Measurements from ENCODE around the gene VWF. TPM values are rescaled to one million over a fixed set of nuclear protein-coding genes. Genes with fewer than 3 reads are reported as not detected.
"Not testable (repeated sequence)": the region's sequence is repeated elsewhere in the genome, so short reads cannot be mapped to it uniquely, and the experiment has no call there.

VWF gene
- total RNA-seq (2014; rRNA removed; shearing (Covaris generic)) = 0.31 and 0.36 TPM in 2 replicates

DNA sequence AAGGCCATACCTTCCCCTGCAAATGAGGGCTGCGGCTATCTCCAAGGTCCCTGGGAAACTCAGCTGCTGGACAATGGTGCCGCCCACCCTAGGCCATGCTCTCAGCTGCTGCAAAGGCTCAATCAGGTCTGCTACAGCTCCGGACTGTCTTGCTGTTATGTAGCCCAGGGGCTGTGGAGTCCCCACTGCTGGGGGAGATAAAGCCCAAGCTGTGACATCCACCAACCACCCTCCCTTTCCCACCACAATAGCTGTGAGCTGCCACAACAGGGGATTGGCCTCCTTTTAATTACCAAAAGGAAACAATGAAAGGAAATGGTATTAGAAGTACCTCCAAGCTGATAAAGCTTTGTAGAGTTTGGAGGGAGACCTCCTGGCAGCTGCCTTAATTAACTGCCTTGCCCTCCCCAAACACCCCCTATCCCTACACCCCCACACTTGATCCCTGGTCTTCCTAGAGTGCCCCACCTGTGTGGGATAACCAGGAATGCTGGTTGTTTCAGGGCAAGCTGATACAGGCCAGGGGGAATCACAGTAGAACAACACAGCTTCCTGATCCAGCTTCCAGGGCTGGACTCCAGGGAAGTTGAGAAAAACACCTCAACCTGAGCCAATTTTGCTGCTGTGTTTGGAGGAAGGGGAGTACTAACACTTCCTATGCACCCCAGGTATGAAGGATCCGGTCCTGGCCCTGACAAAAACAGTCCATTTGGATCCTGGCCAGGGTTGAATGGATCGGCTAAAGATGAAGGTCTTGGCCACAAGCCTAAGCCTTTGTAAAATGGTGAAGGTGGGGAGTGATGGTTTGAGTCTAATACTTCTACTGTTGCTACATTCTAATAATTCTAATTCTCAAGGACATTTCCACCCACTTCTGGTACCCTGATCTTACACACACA, at the start of gene VWF:
TSS of gene VWF (minus strand) at position 260 of the 899 bp plus-strand sequence. CDS start 1,474 bp downstream, outside the sequence.
- DNase-seq (ENCODE audit: low spot score) = no peak

DNA sequence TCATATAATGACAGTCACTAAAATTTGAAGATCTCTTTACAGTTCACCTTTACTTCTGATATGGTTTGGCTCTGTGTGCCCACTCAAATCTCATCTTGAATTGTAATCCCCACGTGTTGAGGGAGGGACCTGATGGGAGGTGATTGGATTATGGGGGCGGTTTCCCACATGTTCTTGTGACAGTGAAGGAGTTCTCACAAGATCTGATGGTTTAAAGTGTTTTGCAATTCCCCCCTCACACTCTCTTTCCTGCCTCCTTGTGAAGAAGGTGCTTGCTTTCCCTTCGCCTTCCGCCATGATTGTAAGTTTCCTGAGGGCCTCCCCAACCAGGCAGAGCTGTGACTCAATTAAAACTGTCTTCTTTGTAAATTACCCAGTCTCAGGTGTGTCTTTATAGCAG, 48.4 kb upstream of the VWF start:
- DNase-seq (ENCODE audit: low spot score) = no peak

DNA sequence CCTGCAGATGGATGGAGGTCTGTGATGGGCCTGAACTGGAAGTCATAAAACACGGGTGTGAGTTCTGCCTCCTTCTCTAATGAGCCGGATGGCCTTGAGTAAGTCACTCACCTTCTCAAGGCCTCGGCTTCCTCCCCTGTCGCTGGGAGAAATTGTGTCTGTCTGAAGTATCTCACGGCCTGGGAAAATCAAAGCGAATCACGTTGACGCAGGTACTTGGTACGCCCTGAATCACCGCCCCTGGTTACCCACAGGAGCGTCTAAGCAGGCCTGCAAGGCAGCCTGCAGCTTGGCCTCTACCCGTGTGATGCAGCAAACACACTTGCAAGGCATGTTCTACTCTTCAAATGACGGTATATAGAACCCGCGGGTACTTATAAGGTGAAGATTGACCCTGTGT, 47.6 kb upstream of the VWF start:
- DNase-seq (ENCODE audit: low spot score) = no peak

DNA sequence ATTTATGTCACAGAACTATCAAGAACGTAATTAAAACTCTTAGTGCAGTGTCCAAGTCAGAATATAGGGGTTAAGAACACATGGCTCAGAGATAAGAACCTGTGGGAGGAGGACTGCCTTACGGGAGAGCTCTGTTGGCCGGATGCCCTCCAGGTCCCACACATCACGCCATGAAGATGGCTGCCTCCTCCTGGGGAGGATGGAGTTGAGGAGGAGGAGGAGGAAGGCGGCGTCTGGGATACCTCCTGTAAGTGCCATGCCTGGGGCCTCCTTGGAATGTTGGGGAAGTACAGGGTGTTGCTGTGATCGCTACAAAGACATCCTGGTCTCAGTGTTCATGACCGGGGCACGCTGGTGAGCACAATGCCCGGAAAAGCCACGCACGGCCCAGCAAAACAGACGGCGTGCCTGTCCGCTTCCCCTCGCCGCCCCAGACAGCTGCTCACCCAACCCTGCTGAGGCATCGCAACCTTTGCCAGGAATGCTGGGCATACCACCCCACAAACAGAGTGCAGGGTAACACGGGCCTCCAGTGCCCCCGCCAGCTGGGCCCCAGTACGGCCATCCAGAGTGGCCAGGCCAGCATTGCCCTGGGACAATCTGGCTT, 47.0 kb upstream of the VWF start:
- no peak for DNase-seq (ENCODE audit: low spot score)

DNA sequence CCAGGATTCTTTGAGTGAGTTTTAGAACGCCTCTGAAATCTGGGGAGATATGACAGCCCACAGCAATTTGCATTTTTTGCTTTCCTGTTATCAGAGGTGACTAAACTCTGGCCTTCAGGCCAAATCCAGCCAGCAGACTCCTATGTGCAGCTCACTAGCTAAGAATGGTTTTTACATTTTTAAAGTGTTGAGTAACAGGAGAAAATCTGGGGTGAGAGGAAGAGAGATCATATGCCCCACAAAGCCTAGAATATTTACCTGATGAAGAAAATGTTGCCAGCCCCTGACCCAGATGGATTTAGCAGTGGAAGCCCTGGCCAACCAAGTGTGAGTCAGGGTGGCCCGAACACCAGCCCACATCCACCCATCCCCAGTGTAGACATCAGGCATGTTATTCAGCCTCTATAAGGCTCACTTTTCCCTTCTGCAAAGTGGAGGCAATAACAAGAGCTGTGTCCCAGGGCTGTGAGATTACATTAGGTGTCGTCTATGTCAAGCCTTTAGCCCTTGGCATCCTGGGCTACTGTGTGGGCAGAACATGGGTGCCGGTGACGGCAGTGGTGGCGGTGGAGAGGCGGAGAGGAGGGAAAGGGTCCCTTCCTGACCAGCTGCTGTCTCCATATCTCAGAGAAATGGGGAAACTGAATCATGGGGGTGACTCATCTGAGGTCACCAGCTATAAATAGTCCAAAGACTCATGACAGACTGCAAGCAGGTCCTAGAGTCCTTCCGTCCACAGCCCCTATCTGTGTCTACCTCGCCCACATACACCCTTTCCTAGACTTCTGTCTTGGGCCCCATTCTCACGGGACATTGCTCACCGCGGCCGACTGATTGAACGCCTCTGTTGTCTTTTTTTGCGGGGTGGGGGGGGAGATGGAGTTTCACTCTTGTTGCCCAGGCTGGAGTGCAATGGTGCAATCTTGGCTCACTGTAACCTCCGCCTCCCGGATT, 43.1 kb upstream of the VWF start:
- DNase-seq (ENCODE audit: low spot score) = peak; percentile 90

DNA sequence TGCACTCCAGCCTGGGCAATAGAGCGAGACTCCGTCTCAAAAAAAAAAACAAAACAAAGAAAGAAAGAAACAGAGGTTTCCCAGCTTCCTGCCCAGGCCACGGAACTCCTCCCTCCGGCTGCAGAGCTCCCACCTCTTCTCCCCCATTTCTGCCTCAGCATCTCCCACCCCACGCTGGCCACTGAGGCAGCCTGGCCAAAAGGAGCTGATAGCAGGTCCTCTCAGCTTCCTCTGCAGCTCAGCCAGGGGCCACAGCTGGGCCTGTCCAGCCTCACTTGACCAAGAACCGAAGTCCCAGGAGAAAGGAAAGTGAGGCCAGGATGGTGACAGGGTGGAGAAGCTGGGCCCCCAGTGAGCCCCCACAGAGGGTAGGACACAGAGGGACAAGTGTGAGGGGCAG, 42.3 kb upstream of the VWF start:
- DNase-seq (ENCODE audit: low spot score) = no peak

DNA sequence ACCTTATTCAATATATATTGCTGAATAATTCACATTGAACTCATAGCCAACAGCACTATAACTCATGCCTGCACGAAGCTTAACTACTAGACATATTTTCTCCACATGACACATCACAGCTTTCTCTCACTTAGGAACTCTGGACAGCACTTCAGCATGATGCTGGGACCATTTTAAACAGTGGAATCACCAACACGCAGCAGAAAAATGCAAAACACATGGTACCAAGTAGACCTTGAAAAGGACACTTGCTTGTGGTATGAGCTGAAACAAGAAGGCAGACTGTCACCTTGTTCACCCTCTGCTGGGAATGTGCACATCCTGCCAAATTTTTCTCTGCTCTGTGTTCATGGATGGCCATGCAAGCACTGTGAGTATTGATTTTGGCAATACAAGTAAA, 40.9 kb upstream of the VWF start:
- no peak for DNase-seq (ENCODE audit: low spot score)

DNA sequence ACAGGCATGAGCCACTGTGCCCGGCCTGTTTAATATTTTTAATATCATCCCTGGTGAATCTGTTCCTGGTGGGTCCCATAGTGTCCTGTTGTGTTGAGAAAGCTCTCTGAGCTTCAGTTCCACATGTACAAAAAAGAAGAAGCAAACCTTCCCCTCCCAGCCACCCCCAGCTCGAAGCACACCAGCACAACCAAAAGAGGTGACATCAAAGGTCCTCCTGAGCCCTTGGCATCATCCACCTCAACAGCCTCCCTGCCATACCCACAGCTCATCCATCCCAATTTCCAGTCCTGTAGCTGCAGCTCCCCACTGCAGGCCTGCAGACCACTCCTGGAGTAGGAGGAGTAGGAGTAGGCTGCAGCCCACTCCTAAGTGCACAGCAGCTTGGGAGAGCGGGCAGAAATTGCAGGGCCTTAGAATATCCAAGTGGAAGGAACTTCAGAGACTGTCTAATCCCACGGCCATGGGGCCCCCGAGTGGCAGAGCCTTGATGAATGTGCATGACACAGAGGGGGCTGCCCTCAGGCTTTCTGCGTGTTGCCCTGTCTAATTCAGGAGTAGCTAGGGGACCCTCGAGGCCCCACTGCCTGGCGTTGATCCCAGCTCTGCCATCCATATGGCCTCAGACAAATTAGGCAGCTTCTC, 39.1 kb upstream of the VWF start:
- DNase-seq (ENCODE audit: low spot score) = no peak

DNA sequence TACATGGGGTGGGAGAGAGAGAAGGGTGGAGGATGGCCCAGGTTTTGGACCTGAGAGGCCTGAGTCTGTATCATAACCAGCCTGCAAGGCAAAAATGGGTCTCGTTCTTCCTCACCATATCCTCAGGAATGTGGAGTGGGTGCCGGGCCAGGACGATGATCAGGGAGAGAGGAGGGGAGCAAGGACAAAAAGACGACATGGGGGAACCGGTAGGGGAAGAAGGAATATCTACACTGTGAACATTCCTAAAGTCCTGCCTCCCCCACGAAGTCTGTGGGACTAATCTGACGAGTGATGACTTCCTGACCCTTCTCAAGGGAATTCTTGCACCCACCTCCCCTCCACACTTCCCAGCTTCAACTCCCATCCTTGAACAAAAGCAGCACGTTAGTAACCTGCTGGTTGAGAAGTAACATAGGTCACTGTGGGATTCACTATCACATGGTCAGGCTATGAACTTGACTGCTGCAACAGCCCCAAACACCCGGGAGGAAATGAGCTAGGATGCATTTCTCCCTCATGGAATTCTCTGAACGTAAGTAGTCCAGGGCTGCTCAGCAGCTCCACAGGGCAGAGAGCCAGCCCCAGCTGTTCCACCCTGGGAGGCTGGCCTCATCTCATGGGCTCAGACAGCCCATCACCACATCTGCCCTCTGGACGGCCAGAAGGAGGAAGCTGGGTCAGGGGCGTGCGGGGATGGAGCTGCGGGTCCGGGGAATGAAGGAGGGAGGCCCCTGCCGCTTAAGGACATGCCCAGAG, 36.8 kb upstream of the VWF start:
- no peak for DNase-seq (ENCODE audit: low spot score)

DNA sequence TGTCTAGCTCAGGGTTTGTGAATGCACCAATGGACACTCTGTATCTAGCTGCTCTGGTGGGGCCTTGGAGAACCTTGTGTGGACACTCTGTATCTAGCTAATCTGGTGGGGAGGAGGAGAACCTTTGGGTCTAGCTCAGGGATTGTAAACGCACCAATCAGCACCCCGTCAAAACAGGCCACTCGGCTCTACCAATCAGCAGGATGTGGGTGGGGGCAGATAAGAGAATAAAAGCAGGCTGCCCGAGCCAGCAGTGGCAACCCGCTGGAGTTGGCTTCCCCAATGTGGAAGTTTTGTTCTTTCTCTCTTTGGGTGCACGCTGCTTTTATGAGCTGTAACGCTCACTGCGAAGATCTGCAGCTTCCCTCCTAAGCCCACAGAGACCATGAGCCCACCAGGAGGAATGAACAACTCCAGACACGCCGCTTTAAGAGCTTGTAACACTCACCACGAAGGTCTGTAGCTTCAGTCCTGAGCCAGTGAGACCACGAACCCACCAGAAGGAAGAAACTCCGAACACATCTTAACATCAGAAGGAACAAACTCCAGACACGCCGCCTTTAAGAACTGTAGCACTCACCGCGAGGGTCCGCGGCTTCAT, 35.7 kb upstream of the VWF start:
- DNase-seq (ENCODE audit: low spot score) = not testable (repeated sequence)

DNA sequence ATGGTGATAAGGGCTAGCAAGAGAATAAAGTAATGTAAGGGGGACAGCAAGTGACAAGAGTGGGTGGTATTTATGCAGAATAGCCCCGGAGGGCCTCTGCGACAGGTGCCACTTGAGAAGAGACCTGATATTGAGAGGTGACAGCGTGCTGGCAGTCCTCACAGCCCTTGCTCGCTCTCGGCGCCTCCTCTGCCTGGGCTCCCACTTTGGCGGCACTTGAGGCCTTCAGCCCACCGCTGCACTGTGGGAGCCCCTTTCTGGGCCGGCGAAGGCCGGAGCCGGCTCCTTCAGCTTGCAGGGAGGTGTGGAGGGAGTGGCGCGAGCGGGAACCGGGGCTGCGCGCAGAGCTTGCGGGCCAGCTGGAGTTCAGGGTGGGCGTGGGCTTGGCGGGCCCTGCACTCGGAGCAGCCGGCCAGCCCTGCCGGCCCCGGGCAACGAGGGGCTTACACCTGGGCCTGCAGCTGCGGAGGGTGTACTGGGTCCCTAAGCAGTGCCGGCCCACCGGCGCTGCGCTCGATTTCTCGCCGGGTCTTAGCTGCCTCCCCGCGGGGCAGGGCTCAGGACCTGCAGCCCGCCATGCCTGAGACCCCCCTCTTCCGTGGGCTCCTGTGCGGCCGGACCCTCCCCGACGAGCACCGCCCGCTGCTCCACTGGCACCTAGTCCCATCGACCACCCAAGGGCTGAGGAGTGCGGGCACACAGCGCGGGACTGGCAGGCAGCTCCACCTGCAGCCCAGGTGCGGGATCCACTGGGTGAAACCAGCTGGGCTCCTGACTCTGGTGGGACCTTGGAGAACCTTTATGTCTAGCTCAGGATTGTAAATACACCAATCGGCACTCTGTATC, 34.9 kb upstream of the VWF start:
- not testable (repeated sequence) for DNase-seq (ENCODE audit: low spot score)

DNA sequence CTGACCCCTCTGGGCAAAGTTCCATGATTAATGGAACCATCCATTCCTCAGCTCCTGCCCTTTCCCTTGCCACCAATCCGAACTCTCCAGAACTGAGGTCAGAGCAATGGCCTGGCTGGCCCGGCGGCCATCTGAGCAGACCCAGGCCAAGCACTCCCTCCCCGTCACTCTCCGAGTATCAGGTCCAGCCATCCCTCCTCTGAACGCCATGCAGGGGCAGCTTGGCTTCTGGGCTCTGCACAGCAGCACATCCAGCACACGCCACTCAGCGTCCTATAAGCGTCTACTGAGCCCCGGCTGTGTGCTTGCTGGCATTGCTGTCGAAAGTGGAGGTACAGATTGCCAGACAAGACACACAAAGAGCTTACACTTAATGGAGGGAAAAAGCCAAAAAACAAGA, 34.3 kb upstream of the VWF start:
- no peak for DNase-seq (ENCODE audit: low spot score)

DNA sequence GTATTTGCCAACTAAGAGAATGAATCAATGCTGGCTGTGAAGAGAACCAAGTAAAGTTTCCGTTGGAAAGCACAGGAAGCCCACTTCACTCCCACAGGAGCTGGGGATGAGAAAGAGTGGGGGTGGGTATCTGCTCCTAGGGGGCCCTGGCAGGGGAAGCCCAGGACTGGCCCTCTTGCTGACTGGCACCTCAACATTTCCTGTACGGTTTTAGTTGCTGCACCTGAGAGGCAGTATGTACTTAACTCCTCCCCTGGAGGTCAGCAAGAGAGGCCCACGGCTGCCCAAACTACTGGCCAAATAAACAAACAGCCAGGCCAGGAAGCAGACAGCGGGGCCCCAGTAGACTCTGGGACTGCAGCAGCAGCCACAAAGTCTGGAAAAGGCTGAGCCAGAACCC, 33.8 kb upstream of the VWF start:
- DNase-seq (ENCODE audit: low spot score) = no peak

DNA sequence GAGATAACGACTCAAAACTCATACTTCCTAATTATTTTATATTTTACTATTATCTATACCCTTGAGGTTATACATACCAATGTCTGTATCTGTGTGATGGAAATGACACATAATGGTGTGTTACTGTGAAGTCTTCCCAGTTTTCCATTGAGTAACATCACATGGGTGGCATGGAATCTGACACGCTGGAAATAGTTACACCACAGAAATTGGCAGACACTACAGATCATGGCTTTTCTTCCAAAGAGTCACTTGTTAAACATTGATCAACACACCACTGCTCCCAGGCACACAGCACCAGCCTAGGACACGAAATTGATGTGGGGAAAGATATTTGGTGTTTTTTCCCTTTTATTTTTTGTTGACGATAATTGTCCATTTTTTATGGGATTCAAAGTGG, 33.0 kb upstream of the VWF start:
- DNase-seq (ENCODE audit: low spot score) = no peak

DNA sequence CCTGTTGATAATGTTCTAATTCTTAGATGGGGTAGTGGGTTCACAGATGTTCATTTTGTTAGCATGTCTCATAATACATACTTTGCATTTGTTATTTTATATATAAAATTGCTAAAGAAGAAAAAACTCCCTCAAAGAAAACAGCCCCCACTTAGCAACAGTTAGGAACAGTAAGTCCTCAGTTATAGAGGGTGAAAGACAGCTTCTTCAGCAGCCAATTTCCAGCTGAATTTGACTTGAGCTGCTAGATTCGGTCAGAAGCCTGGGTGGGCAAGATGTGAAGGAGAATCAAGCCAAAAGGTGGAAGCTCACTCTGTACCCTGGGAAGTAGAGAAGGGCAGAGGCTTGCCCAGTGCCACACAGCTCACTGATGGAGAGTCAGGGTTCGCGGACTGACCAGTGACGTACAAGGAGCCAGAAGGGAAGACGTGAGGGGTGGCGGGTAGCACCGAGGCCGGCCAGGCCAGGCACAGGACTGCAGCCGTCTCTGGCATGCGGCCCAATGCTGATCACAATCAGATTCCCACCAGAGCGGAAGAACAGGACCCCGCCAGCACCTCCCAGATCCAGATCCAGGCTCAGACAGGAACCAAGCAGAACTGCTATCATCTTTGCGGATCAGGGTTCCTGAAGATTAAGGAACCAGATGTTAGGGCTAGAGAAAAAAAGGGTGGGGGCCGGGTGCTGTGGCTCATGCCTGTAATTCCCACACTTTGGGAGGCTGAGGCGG, 30.4 kb upstream of the VWF start:
- DNase-seq (ENCODE audit: low spot score) = no peak

DNA sequence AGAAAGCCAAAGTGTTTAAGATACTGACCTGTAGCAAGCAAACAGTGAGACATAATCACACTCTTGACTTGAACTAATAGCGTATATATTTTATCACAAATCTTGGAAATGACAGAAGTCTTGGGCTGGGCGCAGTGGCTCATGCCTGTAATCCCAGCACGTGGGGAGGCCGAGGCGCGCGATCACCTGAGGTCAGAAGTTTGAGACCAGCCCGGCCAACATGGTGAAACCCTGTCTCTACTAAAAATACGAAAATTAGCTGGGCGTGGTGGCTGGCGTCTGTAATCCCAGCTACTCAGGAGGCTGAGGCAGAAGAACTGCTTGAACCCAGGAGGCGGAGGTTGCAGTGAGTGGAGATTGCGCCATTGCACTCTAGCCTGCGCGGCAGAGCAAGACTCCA, 24.3 kb upstream of the VWF start:
- DNase-seq (ENCODE audit: low spot score) = not testable (repeated sequence)

DNA sequence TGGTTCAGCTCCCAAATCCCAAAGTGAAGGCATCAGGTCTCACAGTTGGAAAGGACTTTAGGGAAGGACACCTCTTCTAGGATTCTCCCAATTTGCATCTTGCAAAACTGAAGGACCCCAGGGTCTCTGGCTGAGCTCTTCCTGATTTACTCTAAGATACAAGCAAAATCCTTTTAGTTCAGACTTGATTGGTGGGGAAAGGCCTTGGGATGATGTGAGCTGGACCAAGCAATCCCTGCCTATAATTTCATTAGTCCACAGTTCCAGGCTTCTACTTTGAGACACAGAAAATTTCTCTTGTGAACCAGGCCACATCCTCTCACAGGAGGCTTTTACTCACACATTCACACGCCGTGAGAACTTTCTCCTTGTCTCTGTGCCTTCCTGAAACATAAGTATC, 23.6 kb upstream of the VWF start:
- DNase-seq (ENCODE audit: low spot score) = no peak

DNA sequence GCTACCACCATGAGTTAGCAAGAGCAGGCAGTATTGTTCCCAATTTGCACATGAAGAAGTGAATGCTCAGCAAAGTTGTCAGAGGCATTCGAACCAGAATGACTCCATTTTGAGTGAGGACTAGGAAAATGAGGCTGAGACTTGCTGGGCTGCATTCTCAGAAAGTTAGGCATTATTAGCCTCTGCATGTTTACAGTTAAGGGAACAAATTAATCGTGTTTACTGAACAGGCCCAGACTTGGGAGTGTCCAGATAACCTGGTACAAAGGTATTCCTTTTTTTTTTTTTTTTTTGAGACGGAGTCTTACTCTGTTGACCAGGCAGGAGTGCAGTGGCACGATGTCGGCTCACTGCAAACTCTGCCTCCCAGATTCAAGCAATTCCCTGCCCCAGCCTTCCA, 22.5 kb upstream of the VWF start:
- DNase-seq (ENCODE audit: low spot score) = no peak

DNA sequence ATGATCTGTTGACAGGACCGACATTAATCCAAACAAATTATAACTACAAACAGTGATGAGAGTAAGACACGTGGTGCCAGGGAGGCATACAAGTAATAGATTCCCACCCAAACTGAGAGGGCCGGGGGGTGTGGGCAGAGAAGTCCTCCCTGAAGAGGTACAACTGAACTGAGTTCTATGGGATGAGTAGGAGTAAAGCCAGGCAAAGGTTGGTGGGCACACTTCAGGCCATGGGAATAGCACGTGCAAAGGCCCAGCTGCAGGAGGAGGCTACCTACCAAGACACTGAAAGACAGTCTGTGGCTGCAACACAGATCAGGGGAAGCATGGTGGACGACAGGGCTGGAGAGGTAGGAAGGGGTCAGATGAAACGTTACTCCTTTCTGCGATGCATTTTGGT, 22.0 kb upstream of the VWF start:
- no peak for DNase-seq (ENCODE audit: low spot score)

Measured in A172 (cell line).